HepG2 (cell line): ENCODE measurements around the gene TMEM218. TPM values are rescaled to one million over a fixed set of nuclear protein-coding genes. Genes with fewer than 3 reads are reported as not detected.

Experiments
- ASH2L ChIP-seq: fragments of 300-600, 200-600 bp; sonication (generic); IDR thresholded peaks from 2 replicates; pipeline ENCODE4 v1.7.0; 2017; ENCODE audit warnings: low read depth, mild to moderate bottlenecking, moderate library complexity, mixed read lengths, low read length; ENCODE audit not compliant: insufficient read length
- BCL6 ChIP-seq: IDR thresholded peaks from 2 replicates; pipeline ENCODE4 v1.6.1; 2016; ENCODE audit warnings: missing genetic modification reagents, missing compliant biosample characterization
- BRD4 ChIP-seq: sonication (generic); formaldehyde crosslinking; IDR thresholded peaks from 2 replicates; pipeline ENCODE4 v1.4.0; 2020; ENCODE audit warnings: missing genetic modification reagents
- GABPA ChIP-seq, 2 experiments: IDR thresholded peaks; 2 replicates each; pipeline ENCODE4 v1.6.1; 2011 to 2016; ENCODE audit warnings: low read depth in 2 of 2, low read length in 1 of 2, missing biosample characterization in 1 of 2, missing genetic modification characterization in 1 of 2
- GATAD2A ChIP-seq: IDR thresholded peaks from 2 replicates; pipeline ENCODE4 v1.6.1; 2016
- MTA1 ChIP-seq: sonication (generic); formaldehyde crosslinking; IDR thresholded peaks from 2 replicates; pipeline ENCODE4 v1.4.0; 2020; ENCODE audit warnings: missing genetic modification reagents, mild to moderate bottlenecking, borderline replicate concordance
- NFE2 ChIP-seq: sonication (generic); formaldehyde crosslinking; IDR thresholded peaks from 2 replicates; pipeline ENCODE4 v1.4.0; 2020; ENCODE audit warnings: missing genetic modification reagents
- PHB2 ChIP-seq: fragments of 450-650 bp; IDR thresholded peaks from 2 replicates; pipeline ENCODE4 v1.6.1; 2018; ENCODE audit not compliant: partially characterized antibody
- POLR2G ChIP-seq: fragments of 200-400 bp; formaldehyde crosslinking; IDR thresholded peaks from 2 replicates; pipeline ENCODE4 v1.6.1; 2018; ENCODE audit warnings: mild to moderate bottlenecking, low read depth, low read length, moderate library complexity
- RCOR2 ChIP-seq: IDR thresholded peaks from 2 replicates; pipeline ENCODE4 v1.6.1; 2016; ENCODE audit warnings: missing biosample characterization, missing genetic modification reagents
- STAG1 ChIP-seq: sonication (generic); formaldehyde crosslinking; IDR thresholded peaks from 2 replicates; pipeline ENCODE4 v1.4.0; 2020; ENCODE audit warnings: missing genetic modification reagents
- SUZ12 ChIP-seq: fragments of 150-350 bp; IDR thresholded peaks from 2 replicates; pipeline ENCODE4 v1.6.1; 2014; ENCODE audit warnings: low read depth, low read length
- ZBTB20 ChIP-seq: sonication (generic); formaldehyde crosslinking; IDR thresholded peaks from 2 replicates; pipeline ENCODE4 v1.8.1; 2023; ENCODE audit warnings: missing genetic modification reagents, low read depth, mild to moderate bottlenecking, borderline replicate concordance
- ZBTB3 ChIP-seq: sonication (generic); formaldehyde crosslinking; IDR thresholded peaks from 2 replicates; pipeline ENCODE4 v1.4.0; 2020; ENCODE audit warnings: low read depth, mild to moderate bottlenecking, moderate library complexity, missing genetic modification reagents, borderline replicate concordance
- ZBTB44 ChIP-seq: sonication (generic); formaldehyde crosslinking; IDR thresholded peaks from 2 replicates; pipeline ENCODE4 v1.4.0; 2020; ENCODE audit warnings: missing genetic modification reagents
- ZNF234 ChIP-seq: sonication (generic); formaldehyde crosslinking; conservative IDR thresholded peaks from 2 replicates; pipeline ENCODE4 v1.5.1; 2020; ENCODE audit warnings: mild to moderate bottlenecking, missing genetic modification reagents
- ZNF3 ChIP-seq: IDR thresholded peaks from 2 replicates; pipeline ENCODE4 v1.7.0; 2017; ENCODE audit warnings: inconsistent platforms
- ZNF552 ChIP-seq: sonication (generic); formaldehyde crosslinking; IDR thresholded peaks from 2 replicates; pipeline ENCODE4 v1.9.0; 2022; ENCODE audit warnings: missing genetic modification reagents, mild to moderate bottlenecking, borderline replicate concordance
- ZNF619 ChIP-seq: sonication (generic); formaldehyde crosslinking; IDR thresholded peaks from 2 replicates; pipeline ENCODE4 v1.4.0; 2020; ENCODE audit warnings: mild to moderate bottlenecking, missing genetic modification reagents
- ZNF646 ChIP-seq: sonication (generic); formaldehyde crosslinking; IDR thresholded peaks from 2 replicates; pipeline ENCODE4 v1.9.0; 2021; ENCODE audit warnings: mild to moderate bottlenecking, missing genetic modification reagents
- polyA plus RNA-seq, 8 experiments: library from polyadenylated mRNA; depleted of rRNA in 3 of 8; stranded (reverse) in 7 of 8; unstranded in 1 of 8; fragments of >200 nt; fragmentation: Illumina TruSeq in 4 of 8; extraction: Trizol in 4 of 8; gene quantifications; 2 replicates each; pipeline versions ENCODE4 v1.2.1 to v1.2.3, GENCODE V29; 2011 to 2016; ENCODE audit warnings: low read depth in 4 of 8, missing spikeins in 1 of 8, mixed read lengths in 1 of 8; ENCODE audit not compliant: insufficient read depth in 1 of 8
- total RNA-seq, 5 experiments: library from RNA; depleted of rRNA; stranded (reverse); fragments of >200 nt; fragmentation: Illumina TruSeq; extraction: Trizol; gene quantifications; 2 replicates each; pipeline ENCODE4 v1.2.3, GENCODE V29; 2016; ENCODE audit warnings: low read depth in 1 of 5
- TF ChIP-seq, protein P1 (sequence below): sonication (generic); formaldehyde crosslinking; IDR thresholded peaks from 2 replicates; pipeline ENCODE4 v1.5.0; 2020; ENCODE audit warnings: missing genetic modification reagents, mild to moderate bottlenecking, borderline replicate concordance

TMEM218 gene
- total and polyA plus RNA-seq, 2 of the 13 experiments (the other 11 are each of a cell fraction or from before 2014, with no cell fraction given) = 11.8 to 14.0 TPM

DNA sequence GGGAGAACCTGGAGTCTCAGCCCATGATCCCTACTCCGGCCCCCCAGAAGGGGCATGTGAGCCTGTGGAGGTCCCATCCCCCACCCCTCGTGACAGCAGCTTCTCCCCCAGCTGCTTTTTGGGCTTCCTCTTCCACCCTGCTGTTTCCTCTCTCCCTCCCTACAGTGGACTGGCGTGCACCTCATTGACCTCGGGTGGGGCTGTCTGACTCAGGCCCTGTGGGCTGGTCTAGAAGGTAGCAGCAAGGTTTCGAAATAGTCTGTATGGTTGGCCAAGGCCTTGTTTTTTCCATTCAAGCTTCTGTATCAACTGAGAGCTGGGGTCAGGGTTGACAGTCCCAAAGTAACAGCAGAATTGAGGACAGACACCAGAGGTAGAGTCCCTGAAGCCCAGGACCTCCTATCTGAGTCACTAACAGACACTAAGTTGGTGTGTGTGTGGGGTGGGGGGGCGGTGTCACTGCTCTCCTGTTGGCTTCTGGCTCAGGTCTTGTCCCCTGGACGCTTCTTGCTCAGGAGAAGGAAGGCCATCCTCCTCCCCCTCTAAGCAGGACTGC, 40.6 kb downstream of the TMEM218 start (continued):
- TF ChIP-seq SUZ12 (no peak), ZNF646 (CRISPR knock-in tag) (no peak), NFE2 (CRISPR knock-in tag) (no peak), PHB2 (no peak), MTA1 (CRISPR knock-in tag) (no peak), ZBTB3 (no peak), ASH2L (no peak), ZBTB20 (CRISPR knock-in tag) (no peak), POLR2G (no peak), GABPA (IDR thresholded peaks at IDR 0.05; ENCODE audit: low read depth, low read length) (no peak), GABPA (CRISPR knock-in tag; IDR thresholded peaks at IDR 0.05; ENCODE audit: low read depth) (no peak), ZNF3 (CRISPR knock-in tag) (no peak), BCL6 (CRISPR knock-in tag) (peak; percentile 40; the same call in 1 of the 2 replicates), ZNF234 (CRISPR knock-in tag) (no peak), ZBTB44 (no peak), ZNF552 (CRISPR knock-in tag) (no peak), STAG1 (no peak), BRD4 (CRISPR knock-in tag) (no peak), RCOR2 (CRISPR knock-in tag) (0 out of 2 replicates have a peak, but pooled peaks have one; percentile 30), GATAD2A (CRISPR knock-in tag) (peak; percentile 68), ZNF619 (CRISPR knock-in tag) (no peak)
- TF ChIP-seq, protein P1, sequence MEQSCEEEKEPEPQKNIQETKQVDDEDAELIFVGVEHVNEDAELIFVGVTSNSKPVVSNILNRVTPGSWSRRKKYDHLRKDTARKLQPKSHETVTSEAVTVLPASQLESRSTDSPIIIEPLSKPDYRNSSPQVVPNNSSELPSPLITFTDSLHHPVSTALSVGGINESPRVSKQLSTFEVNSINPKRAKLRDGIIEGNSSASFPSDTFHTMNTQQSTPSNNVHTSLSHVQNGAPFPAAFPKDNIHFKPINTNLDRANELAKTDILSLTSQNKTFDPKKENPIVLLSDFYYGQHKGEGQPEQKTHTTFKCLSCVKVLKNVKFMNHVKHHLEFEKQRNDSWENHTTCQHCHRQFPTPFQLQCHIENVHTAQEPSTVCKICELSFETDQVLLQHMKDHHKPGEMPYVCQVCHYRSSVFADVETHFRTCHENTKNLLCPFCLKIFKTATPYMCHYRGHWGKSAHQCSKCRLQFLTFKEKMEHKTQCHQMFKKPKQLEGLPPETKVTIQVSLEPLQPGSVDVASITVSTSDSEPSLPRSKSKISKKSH (CRISPR knock-in tag) = no peak
